GM12865 (cell line): ENCODE data around the gene HSBP1L1.

ENCODE experiments used
- DNase-seq: peaks from one replicate; pipeline ENCODE4 v3.0.0; 2010; ENCODE audit warnings: low read depth
- H3K4me3 ChIP-seq: 2 replicates; pipeline ENCODE4 v1.5.1; 2011; ENCODE audit warnings: mild to moderate bottlenecking, low read depth, low read length, control low read depth
- TF ChIP-seq, protein P1 (sequence below): IDR thresholded peaks from 2 replicates; pipeline ENCODE4 v1.5.1; 2011; ENCODE audit warnings: low read length, control low read depth, low read depth, inconsistent platforms; ENCODE audit not compliant: insufficient read depth; ENCODE audit errors: missing control alignments

The HSBP1L1 gene

DNA sequence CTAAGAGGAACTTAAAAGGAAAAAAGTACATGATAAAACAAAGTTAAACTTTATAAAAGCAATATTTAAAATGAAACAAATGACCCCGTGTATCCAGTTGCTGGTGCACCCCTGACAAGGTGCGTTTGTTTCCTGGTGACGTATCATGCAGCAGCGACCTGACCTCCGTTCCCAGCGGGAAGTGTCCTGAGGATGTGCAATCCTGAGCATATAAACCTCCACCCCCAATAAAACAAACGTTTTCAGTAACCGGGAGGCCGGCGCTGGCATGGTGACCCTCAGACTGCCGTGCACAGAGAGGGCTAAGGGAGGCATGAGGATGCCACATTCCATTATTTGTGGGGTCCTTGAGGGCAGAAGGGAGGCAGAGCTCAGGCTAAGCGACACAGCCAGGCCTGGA is 27.8 kb upstream of the HSBP1L1 start:
- H3K4me3 ChIP-seq = no peak overlapping the region
- TF ChIP-seq, protein P1, sequence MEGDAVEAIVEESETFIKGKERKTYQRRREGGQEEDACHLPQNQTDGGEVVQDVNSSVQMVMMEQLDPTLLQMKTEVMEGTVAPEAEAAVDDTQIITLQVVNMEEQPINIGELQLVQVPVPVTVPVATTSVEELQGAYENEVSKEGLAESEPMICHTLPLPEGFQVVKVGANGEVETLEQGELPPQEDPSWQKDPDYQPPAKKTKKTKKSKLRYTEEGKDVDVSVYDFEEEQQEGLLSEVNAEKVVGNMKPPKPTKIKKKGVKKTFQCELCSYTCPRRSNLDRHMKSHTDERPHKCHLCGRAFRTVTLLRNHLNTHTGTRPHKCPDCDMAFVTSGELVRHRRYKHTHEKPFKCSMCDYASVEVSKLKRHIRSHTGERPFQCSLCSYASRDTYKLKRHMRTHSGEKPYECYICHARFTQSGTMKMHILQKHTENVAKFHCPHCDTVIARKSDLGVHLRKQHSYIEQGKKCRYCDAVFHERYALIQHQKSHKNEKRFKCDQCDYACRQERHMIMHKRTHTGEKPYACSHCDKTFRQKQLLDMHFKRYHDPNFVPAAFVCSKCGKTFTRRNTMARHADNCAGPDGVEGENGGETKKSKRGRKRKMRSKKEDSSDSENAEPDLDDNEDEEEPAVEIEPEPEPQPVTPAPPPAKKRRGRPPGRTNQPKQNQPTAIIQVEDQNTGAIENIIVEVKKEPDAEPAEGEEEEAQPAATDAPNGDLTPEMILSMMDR = no peak
- no peak for DNase-seq

DNA sequence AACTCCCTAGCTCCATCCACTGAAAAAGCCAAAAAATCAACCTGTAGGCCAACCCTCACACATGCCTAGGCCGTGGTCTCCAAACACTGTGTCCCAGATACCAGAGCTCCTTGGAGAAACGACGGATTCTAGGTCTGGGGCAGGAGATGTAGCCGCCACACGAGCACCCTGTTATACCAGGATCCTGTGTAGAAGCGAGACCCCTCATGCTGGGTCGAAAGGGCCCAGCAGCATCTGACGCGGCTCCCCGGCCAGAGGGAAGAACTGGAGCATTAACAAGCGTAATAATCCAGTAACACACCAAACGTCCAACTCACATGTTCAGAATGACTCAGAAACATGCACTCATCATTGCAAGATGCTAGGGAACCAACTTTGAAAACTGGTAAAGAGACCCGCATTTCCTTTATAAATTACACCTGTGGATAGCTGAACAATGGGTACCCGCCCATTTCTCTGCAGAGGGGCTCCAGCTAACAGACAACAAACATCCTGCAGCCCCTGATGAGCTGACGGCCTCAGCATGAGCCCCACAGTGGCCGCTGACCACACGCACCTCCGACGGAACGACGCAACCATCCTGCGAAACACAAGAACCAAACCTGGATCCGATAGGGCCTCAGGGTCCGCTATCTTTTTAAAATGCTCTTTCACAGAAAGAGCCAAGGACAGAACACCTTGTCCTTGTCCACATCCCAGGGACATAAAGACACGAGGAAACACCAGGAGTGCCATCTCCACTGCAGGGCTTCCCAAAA is 27.2 kb upstream of the HSBP1L1 start:
- DNase-seq = no peak
- no peak overlapping the region for H3K4me3 ChIP-seq
- TF ChIP-seq, protein P1 = no peak

DNA sequence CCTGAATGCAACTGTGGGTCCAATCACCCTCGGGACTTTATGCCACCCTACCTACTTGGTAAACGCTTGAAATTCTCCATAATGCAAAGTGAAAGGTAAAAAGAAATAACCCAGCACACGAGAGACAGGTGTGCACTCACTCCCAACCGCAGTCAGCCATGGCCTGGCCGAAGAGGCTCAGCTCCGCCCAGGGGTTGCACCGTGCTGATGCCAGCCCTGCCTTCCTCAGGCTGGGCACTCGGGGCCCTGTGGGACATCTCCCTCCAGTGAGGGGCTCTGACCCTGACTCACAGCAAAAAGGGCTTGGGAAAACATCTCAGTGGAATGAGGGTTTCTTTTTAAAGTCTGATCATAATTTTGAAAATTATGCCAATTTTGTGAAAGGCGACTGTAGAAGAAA is 26.2 kb upstream of the HSBP1L1 start:
- TF ChIP-seq, protein P1 = no peak
- H3K4me3 ChIP-seq = no peak overlapping the region
- no peak for DNase-seq

DNA sequence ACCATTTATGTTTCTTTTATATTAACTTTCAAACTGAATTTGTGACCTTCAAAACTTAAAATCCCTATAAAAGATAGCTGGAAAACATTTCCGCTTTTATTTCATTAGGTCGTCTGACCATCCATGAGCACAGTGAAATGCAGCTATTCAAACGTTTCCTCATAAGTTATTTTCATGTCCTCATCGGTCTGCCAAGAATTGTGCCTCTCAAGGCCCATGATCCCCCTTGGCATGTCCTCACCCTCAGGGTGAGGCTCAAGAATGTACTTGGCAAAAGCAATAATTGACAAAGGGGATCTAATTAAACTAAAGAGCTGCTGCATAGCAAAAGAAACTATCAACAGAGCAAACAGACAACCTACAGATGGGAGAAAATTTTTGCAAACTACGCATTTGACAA is 25.3 kb upstream of the HSBP1L1 start:
- TF ChIP-seq, protein P1 = no peak
- DNase-seq = no peak

DNA sequence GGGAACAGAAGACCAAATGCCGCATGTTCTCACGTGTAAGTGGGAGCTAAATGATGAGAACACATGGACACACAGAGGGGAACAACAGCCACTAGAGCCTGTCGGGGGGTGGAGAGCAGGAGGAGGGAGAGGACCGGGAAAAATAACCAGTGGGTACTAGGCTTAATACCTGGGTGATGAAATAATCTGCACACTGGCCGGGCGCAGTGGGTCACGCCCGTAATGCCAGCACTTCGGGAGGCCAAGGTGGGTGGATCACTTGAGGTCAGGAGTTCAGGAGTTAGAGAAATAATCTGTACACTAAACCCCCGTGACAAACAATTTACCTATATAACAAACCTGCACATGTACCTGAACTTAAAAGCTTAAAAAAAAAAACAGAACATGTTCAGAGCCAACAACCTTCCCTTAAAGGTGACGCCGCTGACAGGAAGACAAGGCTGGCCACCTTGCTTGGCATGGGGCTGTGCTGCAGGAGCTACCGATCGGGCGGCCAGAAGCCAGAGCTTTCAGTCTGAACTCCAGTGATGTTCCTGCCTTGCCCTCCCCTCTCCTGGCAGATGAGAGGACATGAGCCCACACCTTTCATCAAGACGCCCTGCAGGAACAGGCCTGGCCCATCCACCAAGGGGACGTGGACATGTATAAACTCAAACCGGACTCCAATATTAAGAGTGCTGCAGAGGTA is 24.2 kb upstream of the HSBP1L1 start:
- H3K4me3 ChIP-seq = no peak overlapping the region
- no peak for DNase-seq
- TF ChIP-seq, protein P1 = no peak

More for the DNA sequence above, 25.3 kb upstream of the HSBP1L1 start:
- H3K4me3 ChIP-seq = no peak overlapping the region

DNA sequence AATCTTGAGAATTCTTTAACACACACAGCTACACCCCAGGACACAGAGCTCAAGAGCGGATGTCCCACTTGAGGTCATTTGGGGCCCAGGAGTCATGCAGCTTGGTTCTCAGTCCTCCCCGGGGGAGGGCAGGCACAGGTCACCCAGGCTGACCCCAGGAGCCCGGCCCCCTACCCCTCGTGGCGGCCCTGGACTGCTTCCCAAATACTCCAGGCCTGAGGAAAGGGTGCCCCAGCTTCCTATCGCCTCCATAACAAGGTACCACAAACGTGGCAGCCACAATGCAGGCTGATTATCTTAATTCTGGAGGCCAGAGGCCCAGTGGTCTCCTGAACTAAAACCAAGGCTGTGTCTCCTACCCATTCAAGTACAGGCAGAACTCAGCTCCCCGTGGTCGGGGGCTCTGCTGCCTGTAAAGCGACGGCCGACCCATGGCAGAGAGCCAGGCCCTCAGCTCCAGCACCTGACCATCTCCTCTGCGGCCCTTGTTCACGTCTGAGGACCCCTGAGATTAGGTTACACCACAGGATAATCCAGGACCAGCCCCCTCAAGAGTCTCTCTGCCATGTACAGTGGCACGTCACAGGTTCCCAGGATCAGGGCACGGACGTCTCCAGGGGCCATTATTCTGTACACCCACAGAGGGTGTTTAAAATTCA is 23.5 kb upstream of the HSBP1L1 start:
- H3K4me3 ChIP-seq = no peak overlapping the region
- TF ChIP-seq, protein P1 = no peak
- no peak for DNase-seq
